ENCODE measurements around the gene LLGL2. TPM values are rescaled to one million over a fixed set of nuclear protein-coding genes. Genes with fewer than 3 reads are reported as not detected.

The LLGL2 gene
- total RNA-seq, 1 donor from 2014 or later: 44.9 TPM

DNA sequence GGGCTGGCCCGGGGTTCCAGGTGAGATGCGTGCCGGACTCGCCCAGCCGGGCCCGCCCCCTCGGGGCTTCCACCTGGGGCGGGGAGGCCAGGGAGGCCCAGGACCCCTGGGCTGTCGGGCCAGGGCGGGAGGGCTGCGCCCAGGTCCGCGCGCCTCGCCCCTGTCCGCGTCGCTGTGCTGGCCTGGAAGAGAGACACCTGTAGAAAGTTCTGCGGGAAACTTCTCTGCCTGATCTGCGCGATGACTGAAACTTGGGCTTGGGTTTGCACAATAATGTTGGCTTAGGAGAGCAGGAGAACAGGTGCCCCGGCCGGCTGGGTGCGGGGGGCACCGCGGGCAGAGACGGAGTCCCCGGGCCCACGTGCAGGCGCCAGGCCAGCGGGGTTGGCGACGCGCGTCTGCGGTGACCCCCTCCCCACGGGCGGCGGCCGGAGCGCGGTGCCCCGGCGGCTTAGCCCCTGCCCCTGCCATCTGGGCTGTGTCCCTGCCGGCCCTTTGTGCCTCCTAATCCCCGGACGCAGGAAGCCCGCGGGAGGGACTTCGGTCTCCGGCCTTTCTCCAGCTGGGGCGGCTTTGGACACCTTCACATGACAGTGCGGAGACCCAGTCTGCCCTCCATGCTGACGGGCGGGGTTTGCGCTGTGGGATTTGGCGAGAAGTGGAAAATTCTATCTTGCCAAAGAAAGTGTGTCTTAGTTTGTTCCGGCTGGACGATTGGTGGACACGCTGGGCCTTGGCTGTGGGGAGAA is 483 bp downstream of the LLGL2 start:
- intact Hi-C loops (cut with DNase I): no loop called here
- no peaks in the 10 kb centered on the region for H3K27me3 ChIP-seq
- TF ChIP-seq POLR2A (IDR thresholded peaks at IDR 0.05): no peak
- TF ChIP-seq, protein P1, sequence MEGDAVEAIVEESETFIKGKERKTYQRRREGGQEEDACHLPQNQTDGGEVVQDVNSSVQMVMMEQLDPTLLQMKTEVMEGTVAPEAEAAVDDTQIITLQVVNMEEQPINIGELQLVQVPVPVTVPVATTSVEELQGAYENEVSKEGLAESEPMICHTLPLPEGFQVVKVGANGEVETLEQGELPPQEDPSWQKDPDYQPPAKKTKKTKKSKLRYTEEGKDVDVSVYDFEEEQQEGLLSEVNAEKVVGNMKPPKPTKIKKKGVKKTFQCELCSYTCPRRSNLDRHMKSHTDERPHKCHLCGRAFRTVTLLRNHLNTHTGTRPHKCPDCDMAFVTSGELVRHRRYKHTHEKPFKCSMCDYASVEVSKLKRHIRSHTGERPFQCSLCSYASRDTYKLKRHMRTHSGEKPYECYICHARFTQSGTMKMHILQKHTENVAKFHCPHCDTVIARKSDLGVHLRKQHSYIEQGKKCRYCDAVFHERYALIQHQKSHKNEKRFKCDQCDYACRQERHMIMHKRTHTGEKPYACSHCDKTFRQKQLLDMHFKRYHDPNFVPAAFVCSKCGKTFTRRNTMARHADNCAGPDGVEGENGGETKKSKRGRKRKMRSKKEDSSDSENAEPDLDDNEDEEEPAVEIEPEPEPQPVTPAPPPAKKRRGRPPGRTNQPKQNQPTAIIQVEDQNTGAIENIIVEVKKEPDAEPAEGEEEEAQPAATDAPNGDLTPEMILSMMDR (IDR thresholded peaks at IDR 0.05): no peak
- no peak for TF ChIP-seq POLR2AphosphoS5 (IDR thresholded peaks at IDR 0.05; ENCODE audit: insufficient read depth in 1 of 2, low read depth in 1 of 2)
- H3K9me3 ChIP-seq: no peaks in the 10 kb centered on the region
- no peaks in the 10 kb centered on the region for H3K36me3 ChIP-seq
- H3K27ac ChIP-seq: peak overlapping the region; percentile 51
- no peak for DNase-seq (ENCODE audit: extremely low spot score in 2 of 2)
- peaks cover 28% of the 10 kb centered on the region for H3K4me1 ChIP-seq
- H3K4me3 ChIP-seq: peak overlapping the region; percentile 68 to 88

DNA sequence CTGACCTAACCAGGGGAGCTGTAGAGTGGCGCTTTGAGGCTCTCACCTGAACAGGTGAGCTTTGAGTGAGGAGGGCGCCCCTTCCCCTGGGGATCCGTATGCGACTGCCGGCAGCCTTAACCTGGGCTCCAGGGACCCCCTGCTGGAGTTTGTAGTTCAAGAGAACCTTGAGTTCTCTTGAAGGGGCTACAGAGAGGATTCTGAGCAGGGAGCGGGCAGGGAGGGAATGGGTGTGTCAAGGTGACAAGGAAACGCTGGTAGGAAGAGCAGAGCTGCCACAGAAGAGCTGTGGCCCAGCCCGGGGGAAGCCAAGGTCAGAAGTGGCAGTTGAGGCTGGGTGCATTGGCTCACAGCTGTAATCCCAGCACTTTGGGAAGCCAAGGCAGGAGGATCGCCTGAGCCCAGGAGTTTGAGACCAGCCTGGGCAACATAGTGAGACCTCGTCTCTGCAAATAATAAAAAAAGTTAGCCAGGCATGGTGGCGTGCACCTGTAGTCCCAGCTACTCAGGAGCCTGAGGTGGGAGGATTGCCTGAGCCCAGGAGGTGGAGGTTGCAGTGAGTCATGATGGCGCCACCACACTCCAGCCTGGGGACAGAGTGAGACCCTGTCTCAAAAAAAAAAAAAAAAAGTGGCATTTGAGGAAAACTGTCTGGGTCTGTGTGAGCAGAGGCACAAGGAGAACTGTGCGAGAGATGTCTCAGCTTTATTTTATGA is 1.2 kb downstream of the LLGL2 start:
- no peak for DNase-seq (ENCODE audit: extremely low spot score in 2 of 2)
- H3K36me3 ChIP-seq: no peaks in the 10 kb centered on the region
- intact Hi-C loops (cut with DNase I): no loop called here
- no peaks in the 10 kb centered on the region for H3K9me3 ChIP-seq
- H3K4me3 ChIP-seq: peak overlapping the region; percentile 68 to 88
- peaks cover 28% of the 10 kb centered on the region for H3K4me1 ChIP-seq
- TF ChIP-seq POLR2A (IDR thresholded peaks at IDR 0.05) (no peak), POLR2AphosphoS5 (IDR thresholded peaks at IDR 0.05; ENCODE audit: insufficient read depth in 1 of 2, low read depth in 1 of 2) (no peak)
- TF ChIP-seq, protein P1 (IDR thresholded peaks at IDR 0.05): no peak
- H3K27ac ChIP-seq: no peak overlapping the region
- no peaks in the 10 kb centered on the region for H3K27me3 ChIP-seq

DNA sequence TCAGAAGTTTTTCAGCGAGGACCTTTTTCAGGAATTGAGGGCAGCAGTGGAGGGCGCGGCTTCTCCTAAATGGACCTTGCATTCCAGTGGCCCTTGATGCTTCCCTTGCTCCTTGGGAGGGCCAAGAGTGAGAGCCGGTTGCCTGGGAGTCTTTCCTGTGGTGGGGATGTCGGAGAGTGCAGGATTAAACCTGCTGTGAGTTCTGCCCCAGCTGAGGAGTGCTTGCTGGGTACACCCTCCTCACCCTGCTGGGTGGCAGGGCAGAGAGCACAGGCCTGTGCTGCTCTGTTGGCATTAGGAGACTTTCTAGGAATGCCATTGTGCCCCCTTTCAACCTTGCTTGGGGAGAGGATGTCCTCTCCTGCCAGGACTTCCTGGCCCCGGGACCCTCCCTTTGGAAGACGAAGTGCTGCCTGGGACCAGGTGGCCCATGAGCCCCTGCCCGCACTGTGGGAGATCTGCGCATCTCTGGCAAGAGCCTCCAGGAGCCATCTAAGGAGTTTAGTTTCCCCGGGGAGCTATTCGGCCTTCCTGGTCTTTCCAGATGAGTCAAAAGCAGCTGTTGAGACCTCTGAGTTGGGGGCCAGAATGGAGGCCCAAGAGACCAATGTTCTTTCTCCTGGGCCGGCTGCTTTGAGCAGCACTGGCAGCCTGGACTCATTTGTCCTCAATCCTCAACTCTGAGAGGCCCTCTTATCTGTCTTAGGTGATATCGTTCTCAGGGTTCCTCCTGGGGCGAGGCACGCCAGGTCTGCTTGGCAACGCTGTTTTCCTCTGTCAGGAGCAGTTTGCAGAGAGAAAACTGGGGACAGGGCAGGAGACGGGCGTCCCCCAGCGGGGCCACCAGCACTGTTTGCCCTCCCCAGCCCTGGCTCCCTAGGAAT is 5.6 kb downstream of the LLGL2 start:
- no peaks in the 10 kb centered on the region for H3K27me3 ChIP-seq
- TF ChIP-seq POLR2AphosphoS5 (IDR thresholded peaks at IDR 0.05; ENCODE audit: insufficient read depth in 1 of 2, low read depth in 1 of 2) (no peak), POLR2A (IDR thresholded peaks at IDR 0.05) (no peak)
- TF ChIP-seq, protein P1 (IDR thresholded peaks at IDR 0.05): no peak
- intact Hi-C loops (cut with DNase I): no loop called here
- no peak overlapping the region for H3K4me3 ChIP-seq
- no peaks in the 10 kb centered on the region for H3K36me3 ChIP-seq
- no peak for DNase-seq (ENCODE audit: extremely low spot score in 2 of 2)
- peaks cover 10% of the 10 kb centered on the region for H3K4me1 ChIP-seq
- H3K27ac ChIP-seq: no peak overlapping the region
- no peaks in the 10 kb centered on the region for H3K9me3 ChIP-seq

DNA sequence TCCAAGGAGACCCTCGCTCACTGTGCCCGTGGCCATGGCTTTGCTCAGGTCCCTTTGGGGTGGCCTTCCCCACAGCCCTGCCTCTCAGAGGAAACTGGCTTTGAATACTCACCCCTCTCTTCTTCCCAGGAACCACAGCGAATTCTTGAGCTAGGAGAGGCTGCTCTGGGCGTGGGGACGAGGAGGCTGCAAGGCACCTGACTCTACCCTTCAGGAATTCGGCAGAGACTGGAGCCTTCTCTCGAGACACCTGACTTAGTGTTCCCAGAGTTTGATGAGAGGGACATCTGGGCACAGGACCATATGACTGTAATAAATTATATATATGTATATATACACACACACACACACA is 6.2 kb downstream of the LLGL2 start:
- DNase-seq (ENCODE audit: extremely low spot score in 2 of 2): no peak
- intact Hi-C loops (cut with DNase I): no loop called here
- H3K27me3 ChIP-seq: no peaks in the 10 kb centered on the region
- H3K36me3 ChIP-seq: no peaks in the 10 kb centered on the region
- H3K4me1 ChIP-seq: peaks cover 3% of the 10 kb centered on the region
- H3K4me3 ChIP-seq: no peak overlapping the region
- no peak overlapping the region for H3K27ac ChIP-seq
- H3K9me3 ChIP-seq: no peaks in the 10 kb centered on the region
- TF ChIP-seq, protein P1 (IDR thresholded peaks at IDR 0.05): no peak
- TF ChIP-seq POLR2AphosphoS5 (IDR thresholded peaks at IDR 0.05; ENCODE audit: insufficient read depth in 1 of 2, low read depth in 1 of 2) (no peak), POLR2A (IDR thresholded peaks at IDR 0.05) (no peak)

Measured in vagina (tissue), 2 donors.